Loucy (cell line): Measurements from ENCODE around the gene CDH20.

Experiments used
- H2AFZ ChIP-seq: fragments of 200-600 bp; sonication (generic); 2 replicates; pipeline ENCODE4 v1.6.0; 2016; ENCODE audit warnings: antibody characterized with exemption, mild to moderate bottlenecking, low read length, moderate library complexity
- H3F3A ChIP-seq: fragments of 200-600 bp; 2 replicates; pipeline ENCODE4 v1.6.0; 2016; ENCODE audit warnings: antibody characterized with exemption, low read depth, mild to moderate bottlenecking
- H3K27me3 ChIP-seq: fragments of 200-600 bp; sonication (generic); 2 replicates; pipeline ENCODE4 v1.6.1; 2014; ENCODE audit warnings: low read length, mild to moderate bottlenecking; ENCODE audit not compliant: insufficient read depth, poor library complexity, severe bottlenecking
- H3K36me3 ChIP-seq: fragments of 200-600 bp; sonication (generic); 2 replicates; pipeline ENCODE4 v1.6.1; 2016; ENCODE audit warnings: low read length; ENCODE audit not compliant: insufficient read depth
- H3K4me1 ChIP-seq: fragments of 200-600 bp; sonication (generic); 2 replicates; pipeline ENCODE4 v1.5.1; 2014; ENCODE audit warnings: low read length, mild to moderate bottlenecking; ENCODE audit not compliant: insufficient read depth, poor library complexity, severe bottlenecking
- H3K4me2 ChIP-seq: fragments of 200-600 bp; sonication (generic); 2 replicates; pipeline ENCODE4 v1.6.0; 2014; ENCODE audit warnings: antibody characterized with exemption, low read length, low read depth, mild to moderate bottlenecking; ENCODE audit not compliant: poor library complexity, severe bottlenecking
- H3K4me3 ChIP-seq: fragments of 200-600 bp; sonication (generic); 2 replicates; pipeline ENCODE4 v1.5.1; 2014; ENCODE audit warnings: low read length, mild to moderate bottlenecking, mixed read lengths; ENCODE audit not compliant: poor library complexity, severe bottlenecking
- H3K79me2 ChIP-seq: fragments of 200-600 bp; sonication (generic); 2 replicates; pipeline ENCODE4 v1.6.1; 2014; ENCODE audit warnings: low read length; ENCODE audit not compliant: insufficient read depth
- H3K9ac ChIP-seq: fragments of 200-600 bp; sonication (generic); 2 replicates; pipeline ENCODE4 v1.6.0; 2014; ENCODE audit warnings: mild to moderate bottlenecking, low read depth, low read length, moderate library complexity; ENCODE audit not compliant: poor library complexity, severe bottlenecking
- H3K9me2 ChIP-seq: fragments of 200-600 bp; sonication (generic); replicated peaks from 2 replicates; pipeline ENCODE4 v1.6.1; 2016; ENCODE audit warnings: low read depth, low read length, mixed read lengths
- H3K9me3 ChIP-seq: fragments of 200-600 bp; sonication (generic); 2 replicates; pipeline ENCODE4 v1.6.1; 2014; ENCODE audit warnings: mild to moderate bottlenecking, antibody characterized with exemption, low read length, low read depth; ENCODE audit not compliant: insufficient read depth
- H4K20me1 ChIP-seq: fragments of 200-600 bp; sonication (generic); 2 replicates; pipeline ENCODE4 v1.6.0; 2014; ENCODE audit warnings: antibody characterized with exemption, low read length, mild to moderate bottlenecking; ENCODE audit not compliant: insufficient read depth, poor library complexity, severe bottlenecking
- EZH2phosphoT487 ChIP-seq: fragments of 200-600 bp; IDR thresholded peaks from 2 replicates; pipeline ENCODE4 v1.6.1; 2018; ENCODE audit warnings: antibody characterized with exemption, mild to moderate bottlenecking, moderate library complexity, borderline replicate concordance
- TF ChIP-seq, protein P1 (sequence below): fragments of 200-600 bp; sonication (generic); conservative IDR thresholded peaks from 2 replicates; pipeline ENCODE4 v1.5.1; 2014; ENCODE audit warnings: mild to moderate bottlenecking, antibody characterized with exemption, low read length

The CDH20 gene

GRCh38 chr18:61348230-61348629, 15.0 kb downstream of the CDH20 start:
- Histone ChIP-seq H3K9ac (no peak overlapping the region), H3K4me2 (no peak overlapping the region), H4K20me1 (no peaks in the 10 kb centered on the region), H2AFZ (no peak overlapping the region), H3K4me1 (no peaks in the 10 kb centered on the region), H3K4me3 (no peak overlapping the region), H3F3A (no peaks in the 10 kb centered on the region), H3K79me2 (no peaks in the 10 kb centered on the region), H3K9me3 (no peaks in the 10 kb centered on the region), H3K9me2 (no peaks in the 10 kb centered on the region), H3K27me3 (no peaks in the 10 kb centered on the region), H3K36me3 (no peaks in the 10 kb centered on the region)
- TF ChIP-seq, protein P1, sequence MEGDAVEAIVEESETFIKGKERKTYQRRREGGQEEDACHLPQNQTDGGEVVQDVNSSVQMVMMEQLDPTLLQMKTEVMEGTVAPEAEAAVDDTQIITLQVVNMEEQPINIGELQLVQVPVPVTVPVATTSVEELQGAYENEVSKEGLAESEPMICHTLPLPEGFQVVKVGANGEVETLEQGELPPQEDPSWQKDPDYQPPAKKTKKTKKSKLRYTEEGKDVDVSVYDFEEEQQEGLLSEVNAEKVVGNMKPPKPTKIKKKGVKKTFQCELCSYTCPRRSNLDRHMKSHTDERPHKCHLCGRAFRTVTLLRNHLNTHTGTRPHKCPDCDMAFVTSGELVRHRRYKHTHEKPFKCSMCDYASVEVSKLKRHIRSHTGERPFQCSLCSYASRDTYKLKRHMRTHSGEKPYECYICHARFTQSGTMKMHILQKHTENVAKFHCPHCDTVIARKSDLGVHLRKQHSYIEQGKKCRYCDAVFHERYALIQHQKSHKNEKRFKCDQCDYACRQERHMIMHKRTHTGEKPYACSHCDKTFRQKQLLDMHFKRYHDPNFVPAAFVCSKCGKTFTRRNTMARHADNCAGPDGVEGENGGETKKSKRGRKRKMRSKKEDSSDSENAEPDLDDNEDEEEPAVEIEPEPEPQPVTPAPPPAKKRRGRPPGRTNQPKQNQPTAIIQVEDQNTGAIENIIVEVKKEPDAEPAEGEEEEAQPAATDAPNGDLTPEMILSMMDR = no peak
- TF ChIP-seq EZH2phosphoT487 = no peak

DNA sequence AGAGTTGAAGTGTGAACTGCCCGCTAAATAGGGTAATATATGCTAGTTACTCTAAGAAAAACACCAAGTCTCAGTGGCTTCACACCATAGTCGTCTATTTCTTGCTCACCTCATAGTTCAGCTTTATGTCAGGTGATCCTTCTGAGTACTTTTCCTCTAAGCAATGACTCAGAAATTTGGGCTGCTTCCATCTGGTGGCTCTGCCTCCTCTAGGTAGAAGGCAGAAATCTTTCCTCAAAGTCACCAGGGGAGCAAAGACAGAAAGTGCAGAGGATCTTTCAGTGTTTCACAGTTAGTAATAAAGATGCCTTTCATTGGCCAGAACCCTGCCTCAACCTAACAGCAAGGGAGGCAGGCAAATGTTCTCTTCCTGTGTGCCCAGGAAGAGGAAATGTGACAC, 17.3 kb downstream of the CDH20 start:
- H3K9me3 ChIP-seq = no peaks in the 10 kb centered on the region
- no peaks in the 10 kb centered on the region for H3K79me2 ChIP-seq
- no peaks in the 10 kb centered on the region for H3F3A ChIP-seq
- no peaks in the 10 kb centered on the region for H3K27me3 ChIP-seq
- no peaks in the 10 kb centered on the region for H3K9me2 ChIP-seq
- H3K4me3 ChIP-seq = no peak overlapping the region
- TF ChIP-seq, protein P1 = no peak
- no peak for TF ChIP-seq EZH2phosphoT487
- H3K4me1 ChIP-seq = no peaks in the 10 kb centered on the region
- no peaks in the 10 kb centered on the region for H4K20me1 ChIP-seq
- H3K4me2 ChIP-seq = no peak overlapping the region
- no peaks in the 10 kb centered on the region for H3K36me3 ChIP-seq
- H3K9ac ChIP-seq = no peak overlapping the region
- no peak overlapping the region; the same call in 1 of the 2 replicates for H2AFZ ChIP-seq

- H3K79me2 ChIP-seq = no peaks in the 10 kb centered on the region
- no peaks in the 10 kb centered on the region for H3K27me3 ChIP-seq
- H3K36me3 ChIP-seq = no peaks in the 10 kb centered on the region
- TF ChIP-seq, protein P1 = no peak
- TF ChIP-seq EZH2phosphoT487 = no peak
- no peak overlapping the region for H2AFZ ChIP-seq
- H3K9me2 ChIP-seq = no peaks in the 10 kb centered on the region
- H3K4me1 ChIP-seq = no peaks in the 10 kb centered on the region
- H3F3A ChIP-seq = no peaks in the 10 kb centered on the region
- no peak overlapping the region for H3K4me3 ChIP-seq
- no peak overlapping the region for H3K4me2 ChIP-seq
- H4K20me1 ChIP-seq = no peaks in the 10 kb centered on the region
- no peaks in the 10 kb centered on the region for H3K9me3 ChIP-seq
- no peak overlapping the region for H3K9ac ChIP-seq
These were observed 18.8 kb downstream of the CDH20 start for GRCh38 chr18:61352059-61352458.
